HCT116 (cell line): ENCODE results near the gene WWTR1.

ENCODE experiments used
- CEBPB ChIP-seq: IDR thresholded peaks from 2 replicates; pipeline ENCODE4 v1.6.1; 2012; ENCODE audit warnings: low read depth
- POLR2A ChIP-seq: IDR thresholded peaks from 2 replicates; pipeline ENCODE4 v1.7.0; 2011; ENCODE audit warnings: borderline replicate concordance; ENCODE audit not compliant: insufficient read depth, insufficient read length; ENCODE audit errors: extremely low read depth
- POLR2AphosphoS5 ChIP-seq: IDR thresholded peaks from 2 replicates; pipeline ENCODE4 v1.6.1; 2011; ENCODE audit warnings: mild to moderate bottlenecking, low read depth, low read length, moderate library complexity
- SIN3A ChIP-seq: IDR thresholded peaks from 2 replicates; pipeline ENCODE4 v1.6.1; 2012; ENCODE audit warnings: low read depth
- TCF7L2 ChIP-seq: IDR thresholded peaks from 2 replicates; pipeline ENCODE4 v1.7.0; 2011; ENCODE audit warnings: borderline replicate concordance, inconsistent platforms; ENCODE audit not compliant: insufficient read depth, insufficient read length; ENCODE audit errors: extremely low read depth
- TF ChIP-seq, protein P1 (sequence below), 3 experiments: fragments of 200-600 bp in 1 of 3; sonication (generic) in 1 of 3; IDR thresholded peaks in 2 of 3; conservative IDR thresholded peaks in 1 of 3; 2 replicates each; pipeline ENCODE4 v1.5.1; 2012 to 2017; ENCODE audit warnings: low read depth in 2 of 3, low read length in 2 of 3, antibody characterized with exemption in 1 of 3, borderline replicate concordance in 1 of 3, control low read depth in 1 of 3, mild to moderate bottlenecking in 1 of 3, mixed read lengths in 1 of 3, mixed run types in 1 of 3, moderate library complexity in 1 of 3; ENCODE audit not compliant: insufficient read depth in 1 of 3

GRCh38 chr3:149706905-149707304 lies 49.1 kb upstream of the WWTR1 start:
- TF ChIP-seq POLR2AphosphoS5 (no peak), POLR2A (no peak), CEBPB (no peak), TCF7L2 (no peak), SIN3A (no peak)
- TF ChIP-seq, protein P1, sequence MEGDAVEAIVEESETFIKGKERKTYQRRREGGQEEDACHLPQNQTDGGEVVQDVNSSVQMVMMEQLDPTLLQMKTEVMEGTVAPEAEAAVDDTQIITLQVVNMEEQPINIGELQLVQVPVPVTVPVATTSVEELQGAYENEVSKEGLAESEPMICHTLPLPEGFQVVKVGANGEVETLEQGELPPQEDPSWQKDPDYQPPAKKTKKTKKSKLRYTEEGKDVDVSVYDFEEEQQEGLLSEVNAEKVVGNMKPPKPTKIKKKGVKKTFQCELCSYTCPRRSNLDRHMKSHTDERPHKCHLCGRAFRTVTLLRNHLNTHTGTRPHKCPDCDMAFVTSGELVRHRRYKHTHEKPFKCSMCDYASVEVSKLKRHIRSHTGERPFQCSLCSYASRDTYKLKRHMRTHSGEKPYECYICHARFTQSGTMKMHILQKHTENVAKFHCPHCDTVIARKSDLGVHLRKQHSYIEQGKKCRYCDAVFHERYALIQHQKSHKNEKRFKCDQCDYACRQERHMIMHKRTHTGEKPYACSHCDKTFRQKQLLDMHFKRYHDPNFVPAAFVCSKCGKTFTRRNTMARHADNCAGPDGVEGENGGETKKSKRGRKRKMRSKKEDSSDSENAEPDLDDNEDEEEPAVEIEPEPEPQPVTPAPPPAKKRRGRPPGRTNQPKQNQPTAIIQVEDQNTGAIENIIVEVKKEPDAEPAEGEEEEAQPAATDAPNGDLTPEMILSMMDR (IDR thresholded peaks at IDR 0.05 in 2 of 3, conservative IDR thresholded peaks at IDR 0.05 in 1 of 3; ENCODE audit: borderline replicate concordance in 1 of 3, insufficient read depth in 1 of 3, low read depth in 2 of 3, low read length in 2 of 3) = no peak
